Left cardiac atrium (tissue), 4 donors: Measurements from ENCODE around the gene RBM19. TPM values are rescaled to one million over a fixed set of nuclear protein-coding genes. Genes with fewer than 3 reads are reported as not detected.
"Not testable (repeated sequence)": the region's sequence is repeated elsewhere in the genome, so short reads cannot be mapped to it uniquely, and the experiment has no call there.

Experiments used
- ATAC-seq, 2 donors: fragments of 200-7000 bp; cut with Tn5 transposase; one replicate each; pipeline ENCODE4 v1.9.1; 2020; ENCODE audit warnings: mild to moderate bottlenecking in 2 of 2, moderate library complexity in 2 of 2
- DNase-seq: peaks from one replicate; pipeline ENCODE4 v3.0.0-alpha.2; 2020
- intact Hi-C, 2 donors: fragments of 100-400 bp; cut with DNase I; formaldehyde crosslinking; loops; one replicate each; pipeline versions ENCODE4 v1.14.1 to v1.15.1; 2022 to 2023
- long read RNA-seq: library from polyadenylated mRNA; unstranded; transcript quantifications from one replicate; pipeline ENCODE4 v2.0.0, GENCODE V29; 2021
- total RNA-seq, 2 donors: library from RNA; stranded (reverse); fragmentation: NEBNext Ultra II Directional; extraction: Animal tissue kit (Norgen Biotek cat#: 25700); gene quantifications; one replicate each; pipeline ENCODE4 v1.2.1, GENCODE V29; 2021
- donor health status: DM: no; HTN: yes; CAD: no.
- donor health status: DM: no; HTN: yes; CAD: no; lungs with severe emphysema.
- donor health status: DM: yes; HTN: yes; CAD: no.
- donor health status: Dilated cardiomyopathy.

The RBM19 gene
- 10 to 100 TPM; 18.1 to 18.8 TPM for total RNA-seq
- long read RNA-seq, full-length matches to known transcripts = 41 of 61 reads
- long read RNA-seq, partial matches to known transcripts = 7 of 61 reads
- long read RNA-seq, other reads (novel, unspliced or antisense) = 13 of 61 reads

- intact Hi-C loops = loop anchor here in 1 of 2 donors (10.0 kb wide), 1 partner anchor 539 kb away; no protein-coding TSS in a partner anchor
- peak; percentile 98 for DNase-seq
- peak; percentile 100 for ATAC-seq
These were observed at the start of gene RBM19 for GRCh38 chr12:113965951-113966797. TSS of gene RBM19 (minus strand) at chr12:113966325. CDS start at chr12:113966227, 98 bp downstream.

GRCh38 chr12:114015851-114016250 is 49.7 kb upstream of the RBM19 start:
- intact Hi-C loops = loop anchor here in 1 of 2 donors (5.0 kb wide), 1 partner anchor 116 kb away; no protein-coding TSS in a partner anchor
- DNase-seq = no peak
- no peak for ATAC-seq

GRCh38 chr12:114013575-114014345 is 47.6 kb upstream of the RBM19 start:
- DNase-seq (no peak), ATAC-seq (no peak)
- intact Hi-C loops = loop anchor here in 1 of 2 donors (5.0 kb wide), 1 partner anchor 119 kb away; no protein-coding TSS in a partner anchor

DNA sequence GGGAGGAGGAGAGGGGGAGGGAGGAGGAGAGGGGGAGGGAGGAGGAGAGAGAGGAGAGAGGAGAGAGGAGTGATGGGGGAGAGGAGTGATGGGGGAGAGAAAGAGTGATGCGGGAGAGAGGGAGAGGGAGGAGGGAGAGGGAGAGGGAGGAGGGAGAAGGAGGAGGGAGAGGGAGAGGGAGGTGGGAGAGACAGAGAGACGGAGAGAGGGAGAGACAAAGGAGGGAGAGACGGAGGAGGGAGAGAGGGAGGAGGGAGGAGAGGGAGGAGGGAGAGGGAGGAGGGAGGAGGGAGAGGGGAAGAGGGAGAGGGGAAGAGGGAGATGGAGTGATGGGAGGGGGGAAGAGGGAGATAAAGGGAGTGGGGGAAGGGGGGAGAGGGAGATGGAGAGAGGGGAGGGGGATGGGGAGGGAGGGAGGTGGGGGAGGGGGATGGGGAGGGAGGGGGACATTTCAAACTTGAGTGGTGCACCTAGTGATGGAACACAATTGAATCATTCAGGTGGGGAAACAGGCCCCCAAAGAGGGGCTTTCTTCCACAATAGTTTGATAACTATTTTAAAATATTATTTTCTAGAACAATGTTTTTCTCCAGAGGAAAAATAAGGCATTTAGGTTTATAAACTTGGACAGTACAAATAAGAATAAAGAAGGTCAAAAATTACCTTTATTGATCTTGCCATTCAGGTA is 46.8 kb upstream of the RBM19 start:
- intact Hi-C loops = loop anchor here in 1 of 2 donors (5.0 kb wide), 1 partner anchor 119 kb away; no protein-coding TSS in a partner anchor
- no peak for ATAC-seq
- no peak for DNase-seq

DNA sequence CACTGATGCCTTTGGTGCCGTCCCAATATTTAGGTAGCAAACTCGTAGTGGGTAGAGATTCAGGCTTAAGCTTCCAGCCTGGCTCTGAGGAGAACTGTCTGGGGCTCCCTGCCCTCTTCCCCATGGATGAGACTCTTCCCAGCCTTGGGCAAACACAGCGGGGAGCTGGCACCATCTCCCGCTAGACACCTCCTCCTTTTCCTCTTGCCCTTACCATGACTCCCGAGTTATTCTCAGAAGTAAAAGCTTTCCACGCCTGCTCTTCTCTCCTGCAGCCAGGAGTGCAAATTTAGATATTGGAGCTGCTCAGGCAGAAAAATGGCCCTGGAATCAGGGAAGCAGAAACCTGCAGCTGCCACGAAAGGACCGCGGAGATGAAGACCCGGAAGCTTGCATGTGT is 45.6 kb upstream of the RBM19 start:
- ATAC-seq (no peak), DNase-seq (no peak)
- intact Hi-C loops = loop anchor here in 1 of 2 donors (5.0 kb wide), 1 partner anchor 121 kb away; no protein-coding TSS in a partner anchor

DNA sequence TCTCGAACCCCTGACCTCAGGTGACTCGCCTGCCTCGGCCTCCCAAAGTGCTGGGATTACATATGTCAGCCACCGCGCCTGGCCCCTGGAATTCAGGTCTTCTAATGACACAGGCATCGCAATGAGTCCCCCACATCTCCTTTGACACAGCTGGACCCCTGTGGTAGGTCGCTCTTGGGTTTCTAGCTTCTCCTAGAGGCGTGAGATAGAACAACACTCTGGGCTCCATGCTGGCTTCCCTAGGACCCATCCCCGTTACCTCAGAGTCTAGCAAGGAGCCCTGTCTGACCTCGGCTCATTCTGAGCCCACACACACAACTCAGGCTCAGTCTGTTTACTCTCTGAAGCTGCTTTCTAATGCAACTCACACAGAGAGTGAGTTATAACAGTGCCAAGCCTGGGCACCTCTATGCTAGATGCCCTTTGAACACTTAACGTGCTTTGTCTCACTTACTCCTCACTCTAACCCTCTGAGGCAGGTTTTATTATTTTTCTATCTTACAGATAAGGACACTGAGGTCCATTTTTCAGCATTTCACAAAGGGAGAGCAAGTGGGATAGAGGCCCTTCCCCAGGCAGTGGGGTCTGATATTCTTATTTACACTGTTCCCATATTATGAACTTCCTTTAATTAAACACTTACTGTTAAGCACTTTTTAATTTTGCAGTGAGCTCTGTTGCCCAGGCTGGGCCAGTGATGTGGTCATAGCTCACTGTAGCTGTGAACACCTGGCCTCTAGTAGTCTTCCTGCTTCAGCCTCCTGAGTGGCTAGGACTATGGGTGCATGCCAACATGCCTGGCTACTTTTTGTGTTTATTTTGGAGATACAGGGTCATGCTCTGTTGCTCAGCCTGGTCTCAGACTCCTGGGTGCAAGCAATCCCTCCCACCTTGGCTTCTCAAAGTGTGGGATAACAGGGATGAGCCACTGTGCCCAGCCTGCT is 40.6 kb upstream of the RBM19 start:
- intact Hi-C loops = no loop called here
- no peak for DNase-seq
- no peak for ATAC-seq

- DNase-seq (no peak), ATAC-seq (no peak)
- intact Hi-C loops = no loop called here
These were observed 38.3 kb upstream of the RBM19 start for GRCh38 chr12:114004402-114004801.

- DNase-seq = no peak
- no peak for ATAC-seq
- intact Hi-C loops = no loop called here
These were observed 37.2 kb upstream of the RBM19 start for GRCh38 chr12:114003286-114003685.

GRCh38 chr12:114001511-114002340 is 35.6 kb upstream of the RBM19 start:
- DNase-seq (no peak), ATAC-seq (no peak)
- intact Hi-C loops = no loop called here

GRCh38 chr12:114000861-114001260 is 34.7 kb upstream of the RBM19 start:
- no peak for ATAC-seq

GRCh38 chr12:114000261-114000660 is 34.1 kb upstream of the RBM19 start:
- DNase-seq, ATAC-seq, intact Hi-C loops: not testable (repeated sequence)

More at GRCh38 chr12:114000861-114001260, 34.7 kb upstream of the RBM19 start:
- intact Hi-C loops = no loop called here
- no peak for DNase-seq

DNA sequence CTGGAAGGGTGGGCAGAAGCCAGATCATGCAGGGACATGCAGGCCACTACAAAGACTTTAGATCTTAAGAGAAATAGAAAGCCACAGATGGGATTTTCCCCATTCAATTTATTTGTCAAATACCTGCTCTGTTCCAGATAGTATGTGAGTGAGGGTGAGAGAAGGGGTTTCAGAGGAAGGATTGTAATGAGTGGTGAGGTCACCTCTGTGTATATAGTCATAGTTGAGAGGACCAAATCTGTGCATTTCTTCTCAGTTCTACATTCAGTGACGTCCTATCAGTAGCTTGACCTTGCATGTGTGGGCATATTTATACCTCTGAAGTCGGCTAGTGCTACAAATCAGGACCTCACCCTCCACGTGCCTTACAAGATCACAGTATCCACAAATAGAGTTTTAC is 31.2 kb upstream of the RBM19 start:
- DNase-seq (no peak), ATAC-seq (no peak)
- intact Hi-C loops = no loop called here

- no peak for ATAC-seq
- intact Hi-C loops = no loop called here
These were observed 29.9 kb upstream of the RBM19 start for GRCh38 chr12:113996026-113996425.

DNA sequence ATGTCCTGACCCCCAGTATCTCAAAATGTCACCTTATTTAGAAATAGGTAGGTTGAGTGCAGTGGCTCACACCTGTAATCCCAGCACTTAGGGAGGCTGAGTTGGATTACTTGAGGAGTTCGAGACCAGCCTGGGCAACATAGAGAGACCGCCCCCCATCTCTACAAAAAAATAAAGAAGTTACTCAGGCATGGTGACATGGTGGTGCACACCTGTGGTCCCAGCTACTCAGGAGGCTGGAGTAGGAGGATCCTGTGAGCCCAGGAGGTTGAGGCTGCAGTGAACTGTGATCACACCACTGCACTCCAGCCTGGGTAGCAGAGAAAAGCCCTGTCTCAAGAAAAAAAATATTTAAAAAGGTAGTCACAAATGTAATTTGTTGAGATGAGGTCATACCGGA is 27.9 kb upstream of the RBM19 start:
- DNase-seq (no peak), ATAC-seq (no peak)
- intact Hi-C loops = no loop called here

More at GRCh38 chr12:113996026-113996425, 29.9 kb upstream of the RBM19 start:
- DNase-seq = no peak

DNA sequence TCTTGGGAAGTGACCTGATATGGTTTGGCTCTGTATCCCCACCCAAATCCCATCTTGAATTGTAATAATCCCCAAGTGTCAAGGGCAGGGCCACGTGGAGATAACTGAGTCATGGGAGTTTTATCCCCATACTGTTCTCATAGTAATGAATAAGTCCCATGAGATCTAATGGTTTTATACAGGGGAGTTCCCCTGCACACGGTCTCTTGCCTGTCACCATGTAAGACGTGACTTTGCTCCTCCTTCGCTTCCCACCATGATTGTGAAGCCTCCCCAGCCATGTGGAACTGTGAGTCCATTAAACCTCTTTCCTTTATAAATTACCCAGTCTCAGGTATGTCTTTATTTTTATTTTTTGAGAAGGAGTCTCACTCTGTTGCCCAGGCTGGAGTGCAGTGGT is 26.6 kb upstream of the RBM19 start:
- DNase-seq, ATAC-seq, intact Hi-C loops: not testable (repeated sequence)

DNA sequence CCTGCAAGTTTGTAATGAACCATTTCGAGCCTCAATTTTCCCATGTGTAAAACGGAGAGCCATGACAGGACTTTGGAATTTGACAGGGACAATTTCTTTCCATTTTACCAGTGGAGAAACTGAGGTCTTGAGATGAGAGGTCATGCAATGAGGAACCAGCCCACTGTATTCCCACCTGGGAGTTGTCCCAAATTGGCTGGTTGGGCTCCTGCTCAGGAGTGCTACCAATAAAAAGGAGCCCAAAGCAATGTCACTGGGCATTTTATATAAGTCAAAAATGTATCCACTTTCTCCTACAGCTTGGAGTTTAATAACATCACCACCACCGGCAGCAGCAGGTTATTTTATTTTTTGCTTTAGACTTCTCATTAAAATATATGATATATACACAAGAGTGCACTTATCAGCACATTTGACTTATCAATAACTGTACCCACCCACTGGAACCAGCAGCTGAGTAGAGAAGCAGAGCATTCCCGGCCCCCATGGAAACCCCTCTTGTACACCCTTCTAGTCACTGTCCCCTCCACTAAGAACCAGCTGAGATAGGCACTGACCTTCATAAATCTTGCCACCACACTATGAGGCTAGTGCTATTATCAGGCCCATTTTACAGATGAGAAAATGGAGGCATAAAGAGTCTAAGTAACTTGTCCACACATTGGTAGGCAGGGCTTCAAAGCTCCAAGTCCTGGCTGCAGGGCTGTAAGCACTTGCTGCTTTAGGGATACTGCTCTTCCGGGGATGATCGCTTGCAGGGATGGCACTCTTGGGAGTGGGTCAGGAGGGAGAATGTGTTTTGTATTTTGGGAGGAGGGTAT is 25.3 kb upstream of the RBM19 start:
- intact Hi-C loops = no loop called here
- DNase-seq (no peak), ATAC-seq (no peak)
